ENCODE results near the gene LRRC38. TPM values are rescaled to one million over a fixed set of nuclear protein-coding genes. Genes with fewer than 3 reads are reported as not detected.

The LRRC38 gene
- total and polyA plus RNA-seq, 9 donors: 0.10 to 0.44 (median 0.27) TPM; not detected in 6

DNA sequence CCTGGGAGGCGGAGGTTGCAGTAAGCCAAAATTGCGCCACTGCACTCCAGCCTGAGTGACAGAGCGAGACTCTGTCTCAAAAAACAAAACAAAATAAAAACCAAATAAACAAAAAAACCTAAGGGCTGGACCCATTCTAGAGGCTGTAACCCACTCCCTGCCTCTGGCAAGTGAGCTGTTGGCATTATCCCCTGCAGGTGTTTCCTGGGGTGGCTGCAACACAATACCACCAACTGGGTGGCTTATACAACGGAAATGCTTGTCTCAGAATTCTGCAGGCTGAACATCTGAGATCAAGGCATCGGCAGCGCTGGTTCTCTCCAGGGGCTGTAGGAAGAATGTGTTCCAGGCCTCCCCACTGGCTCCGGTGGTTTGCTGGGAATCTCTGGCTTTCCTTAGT, 15.2 kb downstream of the LRRC38 start:
- Histone ChIP-seq H3K27ac (no peak overlapping the region), H3K27me3 (no peaks in the 10 kb centered on the region), H3K36me3 (no peaks in the 10 kb centered on the region), H3K9me3 (no peaks in the 10 kb centered on the region), H3K4me1 (ENCODE audit: insufficient read depth) (no peaks in the 10 kb centered on the region), H3K4me3 (no peak overlapping the region)
- no peak for DNase-seq
- no peak for TF ChIP-seq EP300 (IDR thresholded peaks at IDR 0.05)
- WGBS, 3 donors: 74 to 79% (median 76%) methylated on average over 7 of the region's 7 CpGs
- intact Hi-C loops (cut with DNase I): no loop called here

DNA sequence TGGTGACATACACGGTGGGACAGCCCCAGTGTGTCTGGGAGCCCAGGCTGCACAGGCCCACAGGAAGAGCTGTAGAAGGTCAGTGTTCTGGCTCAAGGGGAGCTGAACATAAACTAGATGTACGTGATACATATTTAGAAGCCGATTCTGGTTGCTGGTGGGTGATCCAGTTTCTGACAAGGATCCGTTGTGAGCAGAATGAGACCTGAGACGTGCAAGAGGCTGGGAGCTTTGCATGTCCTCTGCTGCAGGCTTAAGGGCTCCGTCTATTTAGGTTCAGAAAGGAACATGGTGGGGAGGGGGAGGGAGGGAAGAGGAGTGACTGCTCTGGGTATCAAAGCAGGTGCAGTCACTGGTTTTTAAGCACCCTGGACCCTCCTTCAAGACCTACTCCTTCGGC, 18.6 kb downstream of the LRRC38 start:
- WGBS, 3 donors: 65 to 85% (median 68%) methylated on average over 7 of the region's 7 CpGs
- Histone ChIP-seq H3K36me3 (no peaks in the 10 kb centered on the region), H3K27ac (no peak overlapping the region), H3K27me3 (no peaks in the 10 kb centered on the region), H3K9me3 (no peaks in the 10 kb centered on the region), H3K4me3 (no peak overlapping the region), H3K4me1 (ENCODE audit: insufficient read depth) (no peaks in the 10 kb centered on the region)
- intact Hi-C loops (cut with DNase I): no loop called here
- DNase-seq: no peak
- TF ChIP-seq EP300 (IDR thresholded peaks at IDR 0.05): no peak
- TF ChIP-seq POLR2A (IDR thresholded peaks at IDR 0.05): no peak
- TF ChIP-seq, protein P1, sequence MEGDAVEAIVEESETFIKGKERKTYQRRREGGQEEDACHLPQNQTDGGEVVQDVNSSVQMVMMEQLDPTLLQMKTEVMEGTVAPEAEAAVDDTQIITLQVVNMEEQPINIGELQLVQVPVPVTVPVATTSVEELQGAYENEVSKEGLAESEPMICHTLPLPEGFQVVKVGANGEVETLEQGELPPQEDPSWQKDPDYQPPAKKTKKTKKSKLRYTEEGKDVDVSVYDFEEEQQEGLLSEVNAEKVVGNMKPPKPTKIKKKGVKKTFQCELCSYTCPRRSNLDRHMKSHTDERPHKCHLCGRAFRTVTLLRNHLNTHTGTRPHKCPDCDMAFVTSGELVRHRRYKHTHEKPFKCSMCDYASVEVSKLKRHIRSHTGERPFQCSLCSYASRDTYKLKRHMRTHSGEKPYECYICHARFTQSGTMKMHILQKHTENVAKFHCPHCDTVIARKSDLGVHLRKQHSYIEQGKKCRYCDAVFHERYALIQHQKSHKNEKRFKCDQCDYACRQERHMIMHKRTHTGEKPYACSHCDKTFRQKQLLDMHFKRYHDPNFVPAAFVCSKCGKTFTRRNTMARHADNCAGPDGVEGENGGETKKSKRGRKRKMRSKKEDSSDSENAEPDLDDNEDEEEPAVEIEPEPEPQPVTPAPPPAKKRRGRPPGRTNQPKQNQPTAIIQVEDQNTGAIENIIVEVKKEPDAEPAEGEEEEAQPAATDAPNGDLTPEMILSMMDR (IDR thresholded peaks at IDR 0.05): no peak

DNA sequence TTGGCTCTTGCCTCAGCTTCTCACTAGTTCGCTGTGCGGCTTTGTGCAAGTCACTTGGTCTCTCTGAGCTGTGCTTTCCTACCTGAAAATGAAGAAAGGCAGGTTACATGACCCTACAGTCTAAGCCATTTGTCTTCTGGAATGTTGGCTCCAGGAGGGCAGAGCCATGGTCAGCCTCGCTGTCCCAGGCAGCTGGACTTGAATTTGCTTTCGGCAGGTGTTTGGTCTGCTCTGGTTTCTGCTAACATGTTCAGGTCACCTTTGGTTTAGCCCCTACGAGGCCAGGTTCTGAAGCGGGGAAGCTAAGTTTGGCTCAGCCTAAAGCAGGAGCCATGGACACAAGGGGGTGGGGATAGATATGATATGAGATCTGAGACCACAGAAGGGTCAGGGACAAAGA, 19.1 kb downstream of the LRRC38 start:
- H3K4me3 ChIP-seq: no peak overlapping the region
- H3K36me3 ChIP-seq: no peaks in the 10 kb centered on the region
- no peak overlapping the region for H3K27ac ChIP-seq
- no peaks in the 10 kb centered on the region for H3K27me3 ChIP-seq
- H3K4me1 ChIP-seq (ENCODE audit: insufficient read depth): no peaks in the 10 kb centered on the region
- no peak for TF ChIP-seq POLR2A (IDR thresholded peaks at IDR 0.05)
- TF ChIP-seq, protein P1 (IDR thresholded peaks at IDR 0.05): no peak
- no peak for TF ChIP-seq EP300 (IDR thresholded peaks at IDR 0.05)
- no peak for DNase-seq
- 79 to 82% (median 81%) methylated on average over 6 of the region's 6 CpGs for WGBS, 3 donors
- intact Hi-C loops (cut with DNase I): no loop called here
- no peaks in the 10 kb centered on the region for H3K9me3 ChIP-seq

DNA sequence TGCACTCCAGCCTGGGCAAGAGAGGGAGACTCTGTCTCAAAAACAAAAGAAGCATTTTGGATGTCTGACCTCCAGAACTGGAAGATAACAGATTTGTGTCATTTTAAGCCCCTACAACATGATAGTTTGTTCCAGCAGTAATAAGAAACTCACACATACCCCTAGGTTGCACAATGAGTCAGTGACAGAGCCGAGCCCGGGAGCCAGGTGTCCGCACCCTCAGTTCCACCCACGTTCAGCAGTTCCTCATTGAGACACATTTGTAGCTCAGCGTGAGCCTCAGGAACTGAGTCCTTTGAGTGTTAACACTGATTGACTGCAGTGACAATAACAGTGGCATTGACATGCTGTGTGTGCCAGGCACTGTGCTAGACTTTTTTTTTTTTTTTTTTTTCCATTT, 19.8 kb downstream of the LRRC38 start:
- DNase-seq: no peak
- 81 to 87% (median 86%) methylated on average over 5 of the region's 5 CpGs for WGBS, 3 donors
- H3K27me3 ChIP-seq: no peaks in the 10 kb centered on the region
- no peaks in the 10 kb centered on the region for H3K4me1 ChIP-seq (ENCODE audit: insufficient read depth)
- no peaks in the 10 kb centered on the region for H3K9me3 ChIP-seq
- TF ChIP-seq, protein P1 (IDR thresholded peaks at IDR 0.05): no peak
- TF ChIP-seq EP300 (IDR thresholded peaks at IDR 0.05) (no peak), POLR2A (IDR thresholded peaks at IDR 0.05) (no peak)
- no peak overlapping the region for H3K27ac ChIP-seq
- intact Hi-C loops (cut with DNase I): no loop called here
- H3K4me3 ChIP-seq: no peak overlapping the region
- H3K36me3 ChIP-seq: no peaks in the 10 kb centered on the region

DNA sequence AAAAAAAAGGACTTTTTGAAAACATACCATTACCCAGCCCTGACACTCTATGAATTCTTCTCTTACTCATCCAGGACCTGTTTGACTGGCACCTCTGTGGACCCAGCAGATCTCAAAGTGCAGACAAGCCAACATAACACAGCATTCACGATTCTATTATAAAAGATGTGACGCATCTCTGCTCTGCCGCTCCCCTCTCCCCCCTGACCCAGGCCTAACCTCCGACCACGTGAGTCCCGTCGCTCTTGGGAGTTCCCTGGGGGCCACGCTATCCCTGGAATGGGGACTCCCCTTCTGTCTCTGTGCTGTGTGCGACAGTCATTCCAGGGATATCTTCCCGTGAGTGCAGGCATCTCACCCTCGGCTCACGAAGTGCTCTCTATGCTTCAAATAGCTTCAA, 21.1 kb downstream of the LRRC38 start:
- no peak for TF ChIP-seq POLR2A (IDR thresholded peaks at IDR 0.05)
- no peak for TF ChIP-seq EP300 (IDR thresholded peaks at IDR 0.05)
- TF ChIP-seq, protein P1 (IDR thresholded peaks at IDR 0.05): no peak
- DNase-seq: no peak
- intact Hi-C loops (cut with DNase I): no loop called here
- no peaks in the 10 kb centered on the region for H3K36me3 ChIP-seq
- no peaks in the 10 kb centered on the region for H3K9me3 ChIP-seq
- no peak overlapping the region for H3K4me3 ChIP-seq
- WGBS, 3 donors: 61 to 64% (median 62%) methylated on average over 12 of the region's 12 CpGs
- H3K27me3 ChIP-seq: no peaks in the 10 kb centered on the region
- no peak overlapping the region for H3K27ac ChIP-seq
- H3K4me1 ChIP-seq (ENCODE audit: insufficient read depth): no peaks in the 10 kb centered on the region

Measured in ovary (tissue), 9 donors.